Calu3 (cell line): Measurements from ENCODE around the gene CACNG7. TPM values are rescaled to one million over a fixed set of nuclear protein-coding genes. Genes with fewer than 3 reads are reported as not detected.

Experiments
- BruUV-seq: library from RNA; stranded (reverse); fragments of 400-500 nt; replicated peaks from 2 replicates; lab custom pipeline; 2021; lab: Mats Ljungman, UMichigan
- CTCF ChIA-PET: fragments of 300-600 bp; sonication (Branson Sonifier 250); formaldehyde crosslinking; loops from one replicate; lab custom pipeline; 2022; ENCODE audit warnings: antibody characterized with exemption; lab: Charles Lee
- DNase-seq: peaks from one replicate; pipeline ENCODE4 v3.0.0; 2022
- H3K27ac Mint-ChIP-seq: one replicate; pipeline ENCODE4 v1.8.0; 2022; ENCODE audit warnings: mixed read lengths; ENCODE audit not compliant: unreplicated experiment
- H3K27me3 Mint-ChIP-seq: one replicate; pipeline ENCODE4 v1.8.0; 2022; ENCODE audit warnings: mixed read lengths; ENCODE audit not compliant: unreplicated experiment
- H3K36me3 Mint-ChIP-seq: one replicate; pipeline ENCODE4 v1.8.0; 2022; ENCODE audit warnings: mild to moderate bottlenecking, moderate library complexity, mixed read lengths; ENCODE audit not compliant: insufficient read depth, unreplicated experiment
- H3K4me1 Mint-ChIP-seq: one replicate; pipeline ENCODE4 v1.8.0; 2022; ENCODE audit warnings: mild to moderate bottlenecking, low read depth, mixed read lengths; ENCODE audit not compliant: unreplicated experiment
- H3K4me3 Mint-ChIP-seq: one replicate; pipeline ENCODE4 v1.8.0; 2022; ENCODE audit warnings: mild to moderate bottlenecking, low read depth, moderate library complexity, mixed read lengths; ENCODE audit not compliant: unreplicated experiment
- H3K9me3 Mint-ChIP-seq: one replicate; pipeline ENCODE4 v1.8.0; 2022; ENCODE audit warnings: low read depth, mixed read lengths; ENCODE audit not compliant: unreplicated experiment
- intact Hi-C: fragments of 100-400 bp; cut with micrococcal nuclease; formaldehyde crosslinking; loops from one replicate; pipeline ENCODE4 v1.10.0; 2022; ENCODE audit not compliant: unreplicated experiment
- total RNA-seq: library from RNA; stranded (reverse); gene quantifications from 2 replicates; pipeline ENCODE4 v1.2.3, GENCODE V29; 2022
- TF ChIP-seq, protein P1 (sequence below): fragments of 200-600 bp; IDR thresholded peaks from one replicate; pipeline ENCODE4 v1.8.0; 2022; ENCODE audit warnings: antibody characterized with exemption; ENCODE audit not compliant: unreplicated experiment

CACNG7 gene
- total RNA-seq, 1 experiment from 2014 or later: not detected

GRCh38 chr19:53951436-53951835, 42.4 kb downstream of the CACNG7 start:
- intact Hi-C loops: no loop called here
- CTCF ChIA-PET: no interaction called here
- H3K36me3 Mint-ChIP-seq: peaks cover 4% of the 10 kb centered on the region
- DNase-seq: no peak
- H3K4me1 Mint-ChIP-seq: no peaks in the 10 kb centered on the region
- no peak overlapping the region for H3K4me3 Mint-ChIP-seq
- TF ChIP-seq, protein P1, sequence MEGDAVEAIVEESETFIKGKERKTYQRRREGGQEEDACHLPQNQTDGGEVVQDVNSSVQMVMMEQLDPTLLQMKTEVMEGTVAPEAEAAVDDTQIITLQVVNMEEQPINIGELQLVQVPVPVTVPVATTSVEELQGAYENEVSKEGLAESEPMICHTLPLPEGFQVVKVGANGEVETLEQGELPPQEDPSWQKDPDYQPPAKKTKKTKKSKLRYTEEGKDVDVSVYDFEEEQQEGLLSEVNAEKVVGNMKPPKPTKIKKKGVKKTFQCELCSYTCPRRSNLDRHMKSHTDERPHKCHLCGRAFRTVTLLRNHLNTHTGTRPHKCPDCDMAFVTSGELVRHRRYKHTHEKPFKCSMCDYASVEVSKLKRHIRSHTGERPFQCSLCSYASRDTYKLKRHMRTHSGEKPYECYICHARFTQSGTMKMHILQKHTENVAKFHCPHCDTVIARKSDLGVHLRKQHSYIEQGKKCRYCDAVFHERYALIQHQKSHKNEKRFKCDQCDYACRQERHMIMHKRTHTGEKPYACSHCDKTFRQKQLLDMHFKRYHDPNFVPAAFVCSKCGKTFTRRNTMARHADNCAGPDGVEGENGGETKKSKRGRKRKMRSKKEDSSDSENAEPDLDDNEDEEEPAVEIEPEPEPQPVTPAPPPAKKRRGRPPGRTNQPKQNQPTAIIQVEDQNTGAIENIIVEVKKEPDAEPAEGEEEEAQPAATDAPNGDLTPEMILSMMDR: no peak
- no peak overlapping the region for H3K27ac Mint-ChIP-seq
- H3K9me3 Mint-ChIP-seq: no peaks in the 10 kb centered on the region
- peaks cover 37% of the 10 kb centered on the region for H3K27me3 Mint-ChIP-seq
- BruUV-seq: no TSS peak

DNA sequence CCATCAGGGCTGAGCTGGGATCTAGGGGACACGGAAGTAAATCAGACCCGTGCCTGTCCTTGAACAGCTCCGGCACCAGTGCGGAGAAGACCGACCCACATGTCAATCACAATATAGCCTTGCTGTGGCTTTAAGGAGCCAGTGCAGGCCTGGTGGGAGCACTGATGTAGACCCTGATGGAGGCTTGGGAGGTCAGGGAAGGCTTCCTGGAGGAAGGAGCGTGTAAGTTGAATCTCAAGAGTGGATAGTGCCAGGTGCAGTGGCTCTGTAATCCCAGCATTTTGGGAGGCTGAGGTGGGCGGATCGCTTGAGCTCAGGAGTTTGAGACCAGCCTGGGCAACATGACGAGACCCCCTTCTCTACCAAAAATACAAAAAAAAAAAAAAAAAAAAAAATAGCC, 42.9 kb downstream of the CACNG7 start:
- BruUV-seq: no TSS peak
- Mint-ChIP-seq H3K27ac (no peak overlapping the region), H3K27me3 (peaks cover 42% of the 10 kb centered on the region)

GRCh38 chr19:53953383-53953782, 44.3 kb downstream of the CACNG7 start:
- Mint-ChIP-seq H3K27me3 (peaks cover 56% of the 10 kb centered on the region), H3K9me3 (no peaks in the 10 kb centered on the region), H3K27ac (no peak overlapping the region), H3K36me3 (peaks cover 4% of the 10 kb centered on the region), H3K4me3 (no peak overlapping the region), H3K4me1 (peaks cover 10% of the 10 kb centered on the region)
- BruUV-seq: no TSS peak
- TF ChIP-seq, protein P1: no peak
- CTCF ChIA-PET: no interaction called here
- DNase-seq: no peak
- intact Hi-C loops: no loop called here

More for the DNA sequence above, 42.9 kb downstream of the CACNG7 start:
- CTCF ChIA-PET: no interaction called here
- intact Hi-C loops: no loop called here
- Mint-ChIP-seq H3K9me3 (no peaks in the 10 kb centered on the region), H3K36me3 (peaks cover 4% of the 10 kb centered on the region), H3K4me1 (no peaks in the 10 kb centered on the region), H3K4me3 (no peak overlapping the region)
- DNase-seq: no peak
- TF ChIP-seq, protein P1: no peak

DNA sequence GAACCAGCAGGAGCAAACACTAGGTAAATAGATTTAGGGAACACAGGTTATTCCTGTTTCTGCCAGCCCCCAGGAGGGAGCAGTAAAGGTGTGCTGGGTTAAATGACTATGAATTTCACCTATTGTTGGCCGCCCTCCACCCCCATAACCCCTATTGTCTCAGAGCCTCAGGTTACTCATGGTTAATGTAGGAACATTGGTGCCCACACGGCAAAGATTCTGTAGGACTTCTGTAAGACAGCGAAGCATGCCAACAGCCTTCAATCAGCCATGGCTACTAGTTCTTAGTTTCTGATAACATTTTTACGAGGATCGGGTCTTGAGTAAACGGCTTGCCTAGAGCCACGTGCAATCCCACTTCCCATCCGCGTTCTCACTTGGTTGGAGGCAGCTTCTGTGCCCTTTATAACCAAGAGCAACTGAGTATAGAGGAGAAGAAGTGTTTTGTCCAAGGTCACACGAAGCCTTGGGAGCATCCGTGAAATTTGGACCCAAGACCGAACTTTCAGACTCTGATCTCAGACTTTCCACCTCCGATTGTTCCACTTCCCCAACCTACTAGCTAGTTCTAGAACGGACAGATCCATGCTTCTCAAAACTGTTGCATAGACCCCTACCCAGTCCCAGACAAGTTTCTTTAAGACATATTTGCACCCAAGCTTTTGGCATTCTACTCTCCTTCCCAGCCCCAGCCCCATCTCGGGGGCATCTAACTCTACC, 48.5 kb downstream of the CACNG7 start:
- Mint-ChIP-seq H3K27ac (no peak overlapping the region), H3K9me3 (no peaks in the 10 kb centered on the region), H3K27me3 (peaks cover 83% of the 10 kb centered on the region), H3K4me3 (no peak overlapping the region), H3K36me3 (no peaks in the 10 kb centered on the region), H3K4me1 (peaks cover 23% of the 10 kb centered on the region)
- no TSS peak for BruUV-seq
- TF ChIP-seq, protein P1: no peak
- no peak for DNase-seq
- CTCF ChIA-PET: no interaction called here
- intact Hi-C loops: no loop called here
